WTC11 (cell line): Measurements from ENCODE around the gene SLC36A1. TPM values are rescaled to one million over a fixed set of nuclear protein-coding genes. Genes with fewer than 3 reads are reported as not detected.
A peak's percentile ranks its signal among the peaks of the same experiment; 100 is the strongest.

Experiments used
- ATAC-seq: fragments of 200-7000 bp; cut with Tn5 transposase; 2 replicates; pipeline ENCODE4 v1.10.0; 2021; ENCODE audit warnings: mild to moderate bottlenecking, moderate library complexity
- CTCF ChIA-PET: fragments of 300-600 bp; sonication (Branson Sonifier 250); formaldehyde crosslinking; loops from one replicate; lab custom pipeline; 2021; ENCODE audit warnings: antibody characterized with exemption; lab: Charles Lee
- POLR2A ChIA-PET: fragments of 350-600 bp; sonication (Branson Sonifier 250); formaldehyde crosslinking; loops from one replicate; lab custom pipeline; 2021; ENCODE audit warnings: antibody characterized with exemption; lab: Charles Lee
- DNase-seq: peaks from one replicate; pipeline ENCODE4 v3.0.0; 2021; ENCODE audit warnings: low spot score
- H3K27ac Mint-ChIP-seq: 2 replicates; pipeline ENCODE4 v1.8.0; 2021; ENCODE audit warnings: mixed read lengths
- H3K27me3 Mint-ChIP-seq: 2 replicates; pipeline ENCODE4 v1.8.0; 2021; ENCODE audit warnings: low read depth, mild to moderate bottlenecking, moderate library complexity, mixed read lengths
- H3K36me3 Mint-ChIP-seq: 2 replicates; pipeline ENCODE4 v1.8.0; 2021; ENCODE audit warnings: mixed read lengths
- H3K4me1 Mint-ChIP-seq: 2 replicates; pipeline ENCODE4 v1.8.0; 2022; ENCODE audit warnings: mixed read lengths
- H3K4me3 Mint-ChIP-seq: 2 replicates; pipeline ENCODE4 v1.8.0; 2021; ENCODE audit warnings: mild to moderate bottlenecking, moderate library complexity, mixed read lengths
- H3K9me3 Mint-ChIP-seq: 2 replicates; pipeline ENCODE4 v1.8.0; 2021; ENCODE audit warnings: mixed read lengths
- ATF1 ChIP-seq: sonication (generic); formaldehyde crosslinking; IDR thresholded peaks from 2 replicates; pipeline ENCODE4 v1.8.1; 2023; ENCODE audit warnings: mild to moderate bottlenecking, moderate library complexity, missing genetic modification reagents
- CREM ChIP-seq: sonication (generic); formaldehyde crosslinking; IDR thresholded peaks from 2 replicates; pipeline ENCODE4 v1.8.1; 2022; ENCODE audit warnings: mild to moderate bottlenecking, missing genetic modification reagents, moderate library complexity
- ELF4 ChIP-seq: sonication (generic); formaldehyde crosslinking; IDR thresholded peaks from 2 replicates; pipeline ENCODE4 v1.8.1; 2022; ENCODE audit warnings: low read depth, mild to moderate bottlenecking, moderate library complexity, missing genetic modification reagents
- FOXP1 ChIP-seq: sonication (generic); formaldehyde crosslinking; IDR thresholded peaks from 2 replicates; pipeline ENCODE4 v1.8.0; 2022; ENCODE audit warnings: missing genetic modification reagents, mild to moderate bottlenecking, moderate library complexity, borderline replicate concordance
- KAT7 ChIP-seq: sonication (generic); formaldehyde crosslinking; IDR thresholded peaks from 2 replicates; pipeline ENCODE4 v1.8.1; 2023; ENCODE audit warnings: missing genetic modification reagents, mild to moderate bottlenecking, borderline replicate concordance
- NR2C2 ChIP-seq: sonication (generic); formaldehyde crosslinking; IDR thresholded peaks from 2 replicates; pipeline ENCODE4 v1.8.0; 2022; ENCODE audit warnings: mild to moderate bottlenecking, missing genetic modification reagents
- RELA ChIP-seq: sonication (generic); formaldehyde crosslinking; IDR thresholded peaks from 2 replicates; pipeline ENCODE4 v1.8.1; 2022; ENCODE audit warnings: missing genetic modification reagents, mild to moderate bottlenecking, borderline replicate concordance
- SMAD3 ChIP-seq: sonication (generic); formaldehyde crosslinking; IDR thresholded peaks from 2 replicates; pipeline ENCODE4 v1.8.0; 2022; ENCODE audit warnings: missing genetic modification reagents, mild to moderate bottlenecking, borderline replicate concordance
- SP1 ChIP-seq: sonication (generic); formaldehyde crosslinking; conservative IDR thresholded peaks from 2 replicates; pipeline ENCODE4 v1.8.1; 2022; ENCODE audit warnings: missing genetic modification reagents
- TEAD4 ChIP-seq: sonication (generic); formaldehyde crosslinking; IDR thresholded peaks from 2 replicates; pipeline ENCODE4 v1.8.0; 2022; ENCODE audit warnings: mild to moderate bottlenecking, missing genetic modification reagents
- ZNF219 ChIP-seq: sonication (generic); formaldehyde crosslinking; IDR thresholded peaks from 2 replicates; pipeline ENCODE4 v1.8.0; 2023; ENCODE audit warnings: missing genetic modification reagents, mild to moderate bottlenecking, borderline replicate concordance
- ZNF232 ChIP-seq: sonication (generic); formaldehyde crosslinking; IDR thresholded peaks from 2 replicates; pipeline ENCODE4 v1.8.0; 2022; ENCODE audit warnings: mild to moderate bottlenecking, missing genetic modification reagents
- total RNA-seq: library from RNA; stranded (reverse); gene quantifications from 3 replicates; pipeline ENCODE4 v1.2.3, GENCODE V29; 2021
- TF ChIP-seq, protein P1 (sequence below): sonication (generic); formaldehyde crosslinking; conservative IDR thresholded peaks from 2 replicates; pipeline ENCODE4 v1.8.1; 2023; ENCODE audit warnings: mild to moderate bottlenecking, low read depth, missing genetic modification reagents, moderate library complexity
- TF ChIP-seq, protein P2 (sequence below): sonication (generic); formaldehyde crosslinking; IDR thresholded peaks from 2 replicates; pipeline ENCODE4 v1.8.1; 2023; ENCODE audit warnings: mild to moderate bottlenecking, missing genetic modification reagents, moderate library complexity
- TF ChIP-seq, protein P3 (sequence below): sonication (generic); formaldehyde crosslinking; IDR thresholded peaks from 2 replicates; pipeline ENCODE4 v1.8.1; 2022; ENCODE audit warnings: low read depth, missing genetic modification reagents, borderline replicate concordance
- TF ChIP-seq, protein P4 (sequence below): sonication (generic); formaldehyde crosslinking; conservative IDR thresholded peaks from 2 replicates; pipeline ENCODE4 v1.8.1; 2022; ENCODE audit warnings: mild to moderate bottlenecking, missing genetic modification reagents
- TF ChIP-seq, protein P5 (sequence below): sonication (generic); formaldehyde crosslinking; IDR thresholded peaks from 2 replicates; pipeline ENCODE4 v1.8.1; 2022; ENCODE audit warnings: missing genetic modification reagents, borderline replicate concordance
- TF ChIP-seq, protein P6 (sequence below): sonication (generic); formaldehyde crosslinking; IDR thresholded peaks from 2 replicates; pipeline ENCODE4 v1.8.0; 2022; ENCODE audit warnings: mild to moderate bottlenecking, missing genetic modification reagents

Gene SLC36A1
- total RNA-seq, 1 experiment from 2014 or later: 12.2 TPM

DNA sequence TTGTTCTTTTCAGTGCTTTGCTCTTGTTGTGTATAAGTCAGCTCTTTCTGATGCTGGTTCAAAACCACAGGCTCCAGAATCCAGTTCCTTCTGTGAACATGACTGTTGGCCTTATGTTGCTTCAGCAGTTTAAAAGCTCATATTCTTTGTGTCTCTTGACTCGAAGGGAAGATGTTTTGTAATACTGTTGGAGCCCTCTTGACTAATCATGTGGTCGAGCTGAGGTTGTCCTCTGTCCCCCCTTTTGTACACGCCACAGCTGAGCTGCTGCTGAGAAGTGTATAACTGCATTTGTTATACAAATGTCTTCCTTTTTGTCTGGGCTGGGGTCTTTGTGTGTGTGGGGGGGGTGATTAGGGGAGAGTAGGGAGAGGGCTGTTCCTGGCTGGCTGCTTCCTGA, 35.8 kb downstream of the SLC36A1 start:
- ChIA-PET POLR2A (no interaction called here), CTCF (interaction anchor here (0.6 to 1.5 kb wide), 7 partner anchors 10 to 318 kb away, joined by 3 to 9 read pairs (median 3); partner anchors contain the start of gene SLC36A1)
- DNase-seq: no peak
- no peaks in the 10 kb centered on the region for H3K27me3 Mint-ChIP-seq
- peaks cover 9% of the 10 kb centered on the region for H3K36me3 Mint-ChIP-seq
- no peaks in the 10 kb centered on the region for H3K9me3 Mint-ChIP-seq
- TF ChIP-seq, protein P1, sequence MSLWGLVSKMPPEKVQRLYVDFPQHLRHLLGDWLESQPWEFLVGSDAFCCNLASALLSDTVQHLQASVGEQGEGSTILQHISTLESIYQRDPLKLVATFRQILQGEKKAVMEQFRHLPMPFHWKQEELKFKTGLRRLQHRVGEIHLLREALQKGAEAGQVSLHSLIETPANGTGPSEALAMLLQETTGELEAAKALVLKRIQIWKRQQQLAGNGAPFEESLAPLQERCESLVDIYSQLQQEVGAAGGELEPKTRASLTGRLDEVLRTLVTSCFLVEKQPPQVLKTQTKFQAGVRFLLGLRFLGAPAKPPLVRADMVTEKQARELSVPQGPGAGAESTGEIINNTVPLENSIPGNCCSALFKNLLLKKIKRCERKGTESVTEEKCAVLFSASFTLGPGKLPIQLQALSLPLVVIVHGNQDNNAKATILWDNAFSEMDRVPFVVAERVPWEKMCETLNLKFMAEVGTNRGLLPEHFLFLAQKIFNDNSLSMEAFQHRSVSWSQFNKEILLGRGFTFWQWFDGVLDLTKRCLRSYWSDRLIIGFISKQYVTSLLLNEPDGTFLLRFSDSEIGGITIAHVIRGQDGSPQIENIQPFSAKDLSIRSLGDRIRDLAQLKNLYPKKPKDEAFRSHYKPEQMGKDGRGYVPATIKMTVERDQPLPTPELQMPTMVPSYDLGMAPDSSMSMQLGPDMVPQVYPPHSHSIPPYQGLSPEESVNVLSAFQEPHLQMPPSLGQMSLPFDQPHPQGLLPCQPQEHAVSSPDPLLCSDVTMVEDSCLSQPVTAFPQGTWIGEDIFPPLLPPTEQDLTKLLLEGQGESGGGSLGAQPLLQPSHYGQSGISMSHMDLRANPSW (CRISPR knock-in tag): no peak
- no peak for TF ChIP-seq SP1 (CRISPR knock-in tag)
- TF ChIP-seq KAT7 (CRISPR knock-in tag): no peak
- TF ChIP-seq SMAD3 (CRISPR knock-in tag): no peak
- TF ChIP-seq, protein P2, sequence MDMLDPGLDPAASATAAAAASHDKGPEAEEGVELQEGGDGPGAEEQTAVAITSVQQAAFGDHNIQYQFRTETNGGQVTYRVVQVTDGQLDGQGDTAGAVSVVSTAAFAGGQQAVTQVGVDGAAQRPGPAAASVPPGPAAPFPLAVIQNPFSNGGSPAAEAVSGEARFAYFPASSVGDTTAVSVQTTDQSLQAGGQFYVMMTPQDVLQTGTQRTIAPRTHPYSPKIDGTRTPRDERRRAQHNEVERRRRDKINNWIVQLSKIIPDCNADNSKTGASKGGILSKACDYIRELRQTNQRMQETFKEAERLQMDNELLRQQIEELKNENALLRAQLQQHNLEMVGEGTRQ (CRISPR knock-in tag): no peak
- no peak for TF ChIP-seq ATF1 (CRISPR knock-in tag)
- no peak for TF ChIP-seq FOXP1 (CRISPR knock-in tag)
- TF ChIP-seq ELF4: no peak
- TF ChIP-seq RELA (CRISPR knock-in tag): no peak
- TF ChIP-seq, protein P3, sequence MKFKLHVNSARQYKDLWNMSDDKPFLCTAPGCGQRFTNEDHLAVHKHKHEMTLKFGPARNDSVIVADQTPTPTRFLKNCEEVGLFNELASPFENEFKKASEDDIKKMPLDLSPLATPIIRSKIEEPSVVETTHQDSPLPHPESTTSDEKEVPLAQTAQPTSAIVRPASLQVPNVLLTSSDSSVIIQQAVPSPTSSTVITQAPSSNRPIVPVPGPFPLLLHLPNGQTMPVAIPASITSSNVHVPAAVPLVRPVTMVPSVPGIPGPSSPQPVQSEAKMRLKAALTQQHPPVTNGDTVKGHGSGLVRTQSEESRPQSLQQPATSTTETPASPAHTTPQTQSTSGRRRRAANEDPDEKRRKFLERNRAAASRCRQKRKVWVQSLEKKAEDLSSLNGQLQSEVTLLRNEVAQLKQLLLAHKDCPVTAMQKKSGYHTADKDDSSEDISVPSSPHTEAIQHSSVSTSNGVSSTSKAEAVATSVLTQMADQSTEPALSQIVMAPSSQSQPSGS: no peak
- TF ChIP-seq ZNF219 (CRISPR knock-in tag): no peak
- TF ChIP-seq, protein P4, sequence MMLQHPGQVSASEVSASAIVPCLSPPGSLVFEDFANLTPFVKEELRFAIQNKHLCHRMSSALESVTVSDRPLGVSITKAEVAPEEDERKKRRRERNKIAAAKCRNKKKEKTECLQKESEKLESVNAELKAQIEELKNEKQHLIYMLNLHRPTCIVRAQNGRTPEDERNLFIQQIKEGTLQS (CRISPR knock-in tag): no peak
- no peak for TF ChIP-seq TEAD4 (CRISPR knock-in tag)
- TF ChIP-seq, protein P5, sequence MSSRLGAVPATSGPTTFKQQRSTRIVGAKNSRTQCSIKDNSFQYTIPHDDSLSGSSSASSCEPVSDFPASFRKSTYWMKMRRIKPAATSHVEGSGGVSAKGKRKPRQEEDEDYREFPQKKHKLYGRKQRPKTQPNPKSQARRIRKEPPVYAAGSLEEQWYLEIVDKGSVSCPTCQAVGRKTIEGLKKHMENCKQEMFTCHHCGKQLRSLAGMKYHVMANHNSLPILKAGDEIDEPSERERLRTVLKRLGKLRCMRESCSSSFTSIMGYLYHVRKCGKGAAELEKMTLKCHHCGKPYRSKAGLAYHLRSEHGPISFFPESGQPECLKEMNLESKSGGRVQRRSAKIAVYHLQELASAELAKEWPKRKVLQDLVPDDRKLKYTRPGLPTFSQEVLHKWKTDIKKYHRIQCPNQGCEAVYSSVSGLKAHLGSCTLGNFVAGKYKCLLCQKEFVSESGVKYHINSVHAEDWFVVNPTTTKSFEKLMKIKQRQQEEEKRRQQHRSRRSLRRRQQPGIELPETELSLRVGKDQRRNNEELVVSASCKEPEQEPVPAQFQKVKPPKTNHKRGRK (CRISPR knock-in tag): no peak
- no peak for TF ChIP-seq NR2C2 (CRISPR knock-in tag)
- TF ChIP-seq, protein P6, sequence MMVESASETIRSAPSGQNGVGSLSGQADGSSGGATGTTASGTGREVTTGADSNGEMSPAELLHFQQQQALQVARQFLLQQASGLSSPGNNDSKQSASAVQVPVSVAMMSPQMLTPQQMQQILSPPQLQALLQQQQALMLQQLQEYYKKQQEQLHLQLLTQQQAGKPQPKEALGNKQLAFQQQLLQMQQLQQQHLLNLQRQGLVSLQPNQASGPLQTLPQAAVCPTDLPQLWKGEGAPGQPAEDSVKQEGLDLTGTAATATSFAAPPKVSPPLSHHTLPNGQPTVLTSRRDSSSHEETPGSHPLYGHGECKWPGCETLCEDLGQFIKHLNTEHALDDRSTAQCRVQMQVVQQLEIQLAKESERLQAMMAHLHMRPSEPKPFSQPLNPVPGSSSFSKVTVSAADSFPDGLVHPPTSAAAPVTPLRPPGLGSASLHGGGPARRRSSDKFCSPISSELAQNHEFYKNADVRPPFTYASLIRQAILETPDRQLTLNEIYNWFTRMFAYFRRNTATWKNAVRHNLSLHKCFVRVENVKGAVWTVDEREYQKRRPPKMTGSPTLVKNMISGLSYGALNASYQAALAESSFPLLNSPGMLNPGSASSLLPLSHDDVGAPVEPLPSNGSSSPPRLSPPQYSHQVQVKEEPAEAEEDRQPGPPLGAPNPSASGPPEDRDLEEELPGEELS: no peak
- no peak for TF ChIP-seq CREM (CRISPR knock-in tag)
- TF ChIP-seq ZNF232 (CRISPR knock-in tag): no peak
- no peak overlapping the region for H3K27ac Mint-ChIP-seq
- peaks cover 38% of the 10 kb centered on the region for H3K4me1 Mint-ChIP-seq
- ATAC-seq: peak; percentile 70
- H3K4me3 Mint-ChIP-seq: no peak overlapping the region
